Endothelial cell of umbilical vein (primary cell): ENCODE results near the gene DPEP3. TPM values are rescaled to one million over a fixed set of nuclear protein-coding genes. Genes with fewer than 3 reads are reported as not detected.

Experiments used
- BruUV-seq: library from RNA; stranded (reverse); fragments of 400-500 nt; replicated peaks from 2 replicates; lab custom pipeline; 2021; lab: Mats Ljungman, UMichigan
- CTCF ChIA-PET: fragments of 300-600, 350-600 bp; sonication (Branson Sonifier 250); formaldehyde crosslinking; loops from one replicate; lab custom pipeline; 2021; ENCODE audit warnings: antibody characterized with exemption, inconsistent platforms; lab: Charles Lee
- POLR2A ChIA-PET: fragments of 300-600, 350-600 bp; sonication (Branson Sonifier 250); formaldehyde crosslinking; loops from one replicate; lab custom pipeline; 2021; ENCODE audit warnings: antibody characterized with exemption, inconsistent platforms; lab: Charles Lee
- DNase-seq: peaks from one replicate; pipeline ENCODE4 v3.0.0-alpha.2; 2011; ENCODE audit warnings: low read depth, low spot score
- FAIRE-seq: peaks from 2 replicates; lab custom pipeline; 2011; peaks lifted over from hg19 to GRCh38; lab: Jason Lieb, UNC
- H2AFZ ChIP-seq: 2 replicates; pipeline ENCODE4 v1.6.0; 2012; ENCODE audit warnings: low read depth, low read length, control low read depth, inconsistent platforms
- H3K27ac ChIP-seq: 2 replicates; pipeline ENCODE4 v1.5.1; 2011; ENCODE audit warnings: low read depth, mild to moderate bottlenecking, control low read depth, low read length, moderate library complexity; ENCODE audit not compliant: insufficient read depth
- H3K27me3 ChIP-seq, 2 experiments: 2 replicates each; pipeline versions ENCODE4 v1.6.0 to v1.6.1; 2011; ENCODE audit warnings: low read length in 2 of 2, mixed read lengths in 1 of 2; ENCODE audit not compliant: control insufficient read depth in 2 of 2, insufficient read depth in 2 of 2
- H3K36me3 ChIP-seq, 2 experiments: 2 replicates in 1 of 2; 3 replicates in 1 of 2; pipeline ENCODE4 v1.5.1; 2011; ENCODE audit warnings: low read length in 2 of 2, mild to moderate bottlenecking in 1 of 2, moderate library complexity in 1 of 2; ENCODE audit not compliant: control insufficient read depth in 2 of 2, insufficient read depth in 2 of 2; ENCODE audit errors: extremely low read depth in 1 of 2
- H3K4me1 ChIP-seq: 3 replicates; pipeline ENCODE4 v1.5.1; 2011; ENCODE audit warnings: mild to moderate bottlenecking, low read length; ENCODE audit not compliant: control insufficient read depth, insufficient read depth; ENCODE audit errors: extremely low read depth
- H3K4me2 ChIP-seq: 2 replicates; pipeline ENCODE4 v1.6.1; 2011; ENCODE audit warnings: low read length, control low read depth, mixed read lengths; ENCODE audit not compliant: insufficient read depth
- H3K4me3 ChIP-seq, 3 experiments: fragments of 200-600 bp in 1 of 3; sonication (generic), shearing (Covaris generic) in 1 of 3; replicated peaks in 1 of 3; 2 replicates each; pipeline ENCODE4 v1.5.1; 2011 to 2016; ENCODE audit warnings: control low read depth in 3 of 3, low read length in 3 of 3, mild to moderate bottlenecking in 2 of 3, inconsistent platforms in 1 of 3, low read depth in 1 of 3, moderate library complexity in 1 of 3; ENCODE audit not compliant: insufficient read depth in 1 of 3
- H3K79me2 ChIP-seq: 2 replicates; pipeline ENCODE4 v1.6.0; 2012; ENCODE audit warnings: low read length, inconsistent platforms; ENCODE audit not compliant: control insufficient read depth, insufficient read depth
- H3K9ac ChIP-seq: replicated peaks from 2 replicates; pipeline ENCODE3; 2011; ENCODE audit warnings: low read length, control low read depth; ENCODE audit not compliant: insufficient read depth; ENCODE audit errors: extremely low read depth
- H3K9me1 ChIP-seq: replicated peaks from 3 replicates; pipeline ENCODE4 v1.6.0; 2011; ENCODE audit warnings: mild to moderate bottlenecking, low read length; ENCODE audit not compliant: control insufficient read depth, insufficient read depth; ENCODE audit errors: extremely low read depth
- H3K9me3 ChIP-seq: replicated peaks from 2 replicates; pipeline ENCODE4 v1.5.1; 2012; ENCODE audit warnings: low read length, inconsistent platforms; ENCODE audit not compliant: control insufficient read depth, insufficient read depth
- H4K20me1 ChIP-seq: replicated peaks from 2 replicates; pipeline ENCODE3; 2011; ENCODE audit warnings: mild to moderate bottlenecking, low read length; ENCODE audit not compliant: control insufficient read depth, insufficient read depth; ENCODE audit errors: extremely low read depth
- CTCF ChIP-seq, 2 donors: IDR thresholded peaks; 1 replicate in 1 of 2; 2 replicates in 1 of 2; pipeline ENCODE4 v1.5.1; 2011; ENCODE audit warnings: low read length in 2 of 2, mild to moderate bottlenecking in 2 of 2, moderate library complexity in 2 of 2, control low read depth in 1 of 2, inconsistent platforms in 1 of 2, low read depth in 1 of 2; ENCODE audit not compliant: insufficient read depth in 1 of 2; ENCODE audit errors: extremely low read depth in 1 of 2
- EZH2 ChIP-seq: IDR thresholded peaks from 2 replicates; pipeline ENCODE4 v1.6.1; 2012; ENCODE audit warnings: borderline replicate concordance, low read depth, mild to moderate bottlenecking, moderate library complexity, low read length, inconsistent platforms; ENCODE audit not compliant: severe bottlenecking
- FOS ChIP-seq: IDR thresholded peaks from 2 replicates; pipeline ENCODE4 v1.6.1; 2011; ENCODE audit warnings: mild to moderate bottlenecking, low read length, moderate library complexity, borderline replicate concordance; ENCODE audit not compliant: insufficient read depth
- GATA2 ChIP-seq: IDR thresholded peaks from 2 replicates; pipeline ENCODE4 v1.7.0; 2011; ENCODE audit warnings: low read depth, mild to moderate bottlenecking, moderate library complexity, mixed read lengths, low read length; ENCODE audit not compliant: insufficient read length, insufficient read depth
- JUN ChIP-seq: IDR thresholded peaks from 2 replicates; pipeline ENCODE4 v1.6.1; 2011; ENCODE audit warnings: borderline replicate concordance, low read depth; ENCODE audit not compliant: insufficient read length, insufficient read depth
- MYC ChIP-seq: IDR thresholded peaks from one replicate; pipeline ENCODE4 v1.6.1; 2011; ENCODE audit warnings: mild to moderate bottlenecking, low read depth, low read length
- POLR2A ChIP-seq: IDR thresholded peaks from 2 replicates; pipeline ENCODE4 v1.6.1; 2012; ENCODE audit warnings: low read depth, mild to moderate bottlenecking, control low read depth, low read length
- POLR2AphosphoS5 ChIP-seq: IDR thresholded peaks from 2 replicates; pipeline ENCODE4 v1.6.1; 2012; ENCODE audit warnings: low read depth, mild to moderate bottlenecking, control low read depth, low read length, moderate library complexity; ENCODE audit not compliant: insufficient read depth
- dilution Hi-C: fragments of 300-500 bp; cut with MboI; formaldehyde crosslinking; loops from one replicate; pipeline ENCODE4 v1.15.0; 2019; ENCODE audit warnings: low sequenced_read_pairs; ENCODE audit not compliant: extremely low pct_ligation_motif_present
- intact Hi-C: fragments of 100-400 bp; cut with micrococcal nuclease; formaldehyde crosslinking; loops from one replicate; pipeline ENCODE4 v1.10.0; 2022
- polyA plus RNA-seq, 4 experiments: library from polyadenylated mRNA; depleted of rRNA in 3 of 4; stranded (reverse) in 3 of 4; unstranded in 1 of 4; fragments of >200 nt; gene quantifications; 2 replicates each; pipeline versions ENCODE4 v1.2.1 to v1.2.3, GENCODE V29; 2011 to 2012; ENCODE audit warnings: missing spikeins in 1 of 4
- total RNA-seq: library from RNA; stranded (reverse); gene quantifications from 2 replicates; pipeline ENCODE4 v1.2.3, GENCODE V29; 2021
- TF ChIP-seq, protein P1 (sequence below): IDR thresholded peaks from 2 replicates; pipeline ENCODE4 v1.6.1; 2011; ENCODE audit not compliant: insufficient read depth, insufficient read length

Gene DPEP3
- total and polyA plus RNA-seq, 2 donors (not counting 3 experiments of a cell fraction or from before 2014, with no cell fraction given), result 0.06 TPM; not detected in 1

DNA sequence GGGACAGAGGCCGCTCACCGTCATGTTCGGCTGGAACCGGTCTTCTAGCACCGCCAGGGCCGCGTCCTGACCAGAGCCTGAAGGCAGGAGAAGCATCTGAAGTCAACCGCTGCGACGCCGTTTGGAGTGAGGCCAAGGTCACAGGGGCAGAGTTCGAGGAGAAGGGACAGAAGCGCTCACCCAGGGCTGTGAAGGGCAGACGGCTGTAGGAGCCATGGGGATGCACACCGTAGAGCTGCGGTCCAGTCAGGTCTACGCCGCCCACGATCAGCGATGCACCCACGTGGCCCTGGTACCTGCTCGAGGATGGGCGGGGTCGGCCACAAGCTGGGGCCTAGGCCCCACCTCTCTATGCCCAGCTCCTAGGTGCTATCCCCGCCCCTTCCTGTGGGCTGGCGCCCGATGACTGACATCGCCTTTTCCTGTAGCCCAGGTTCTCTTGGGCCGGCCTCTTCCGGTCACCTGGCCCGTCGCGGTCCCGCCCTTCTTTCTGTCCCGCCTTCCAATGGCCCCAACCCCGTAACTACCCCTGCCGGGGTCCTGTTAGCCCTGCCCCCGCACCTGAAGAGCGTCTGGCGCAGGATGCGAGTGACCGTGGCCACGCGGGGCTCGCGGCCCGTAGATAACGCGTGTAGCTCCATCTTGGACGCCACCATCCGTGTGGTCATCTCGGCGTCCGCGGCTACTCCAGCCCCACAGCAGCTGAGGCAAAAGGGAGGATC, 44.7 kb downstream of the DPEP3 start:
- no TSS peak for BruUV-seq
- no peaks in the 10 kb centered on the region for H3K9me3 ChIP-seq
- peak overlapping the region; percentile 78 for H3K4me2 ChIP-seq
- no peaks in the 10 kb centered on the region for H3K9me1 ChIP-seq
- H3K4me3 ChIP-seq, result peak overlapping the region; percentile 31 to 88 (median 58)
- H3K9ac ChIP-seq, result peak overlapping the region; percentile 77
- H2AFZ ChIP-seq, result peak overlapping the region; percentile 45
- no peaks in the 10 kb centered on the region for H4K20me1 ChIP-seq
- peaks cover 4 to 15% of the 10 kb centered on the region in 2 experiments for H3K36me3 ChIP-seq
- TF ChIP-seq MYC (peak; percentile 30), GATA2 (no peak), POLR2A (peak; percentile 71), EZH2 (no peak), POLR2AphosphoS5 (peak; percentile 67)
- TF ChIP-seq, protein P1, sequence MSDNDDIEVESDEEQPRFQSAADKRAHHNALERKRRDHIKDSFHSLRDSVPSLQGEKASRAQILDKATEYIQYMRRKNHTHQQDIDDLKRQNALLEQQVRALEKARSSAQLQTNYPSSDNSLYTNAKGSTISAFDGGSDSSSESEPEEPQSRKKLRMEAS, result no peak
- peak; percentile 91 for DNase-seq
- intact Hi-C loops, result loop anchor here (1.0 to 2.0 kb wide), 2 partner anchors 88 to 105 kb away; partner anchors contain the start of gene CENPT
- POLR2A ChIA-PET, result interaction anchor here (0.8 to 1.1 kb wide), 3 partner anchors 11 to 31 kb away, joined by 3 to 5 read pairs (median 5); no protein-coding TSS in a partner anchor
- FAIRE-seq, result peak; percentile 97
- dilution Hi-C loops, result no loop called here
- CTCF ChIA-PET, result interaction anchor here (0.6 to 5.7 kb wide), 8 partner anchors 10 to 415 kb away, joined by 3 to 42 read pairs (median 4); partner anchors contain the start of gene NRN1L
- H3K4me1 ChIP-seq, result peaks cover 13% of the 10 kb centered on the region
- no peaks in the 10 kb centered on the region for H3K79me2 ChIP-seq
- H3K27ac ChIP-seq, result peak overlapping the region; percentile 36
- no peaks in the 10 kb centered on the region for H3K27me3 ChIP-seq

GRCh38 chr16:67935101-67935401, 45.2 kb downstream of the DPEP3 start:
- Histone ChIP-seq H4K20me1 (no peaks in the 10 kb centered on the region), H3K4me2 (peak overlapping the region; percentile 78), H3K4me1 (peaks cover 13% of the 10 kb centered on the region), H3K36me3 (peaks cover 4 to 12% of the 10 kb centered on the region in 2 experiments), H3K9me1 (no peaks in the 10 kb centered on the region), H3K9me3 (no peaks in the 10 kb centered on the region), H3K9ac (peak overlapping the region; percentile 20), H3K27me3 (no peaks in the 10 kb centered on the region), H3K27ac (no peak overlapping the region), H3K79me2 (no peaks in the 10 kb centered on the region), H2AFZ (peak overlapping the region; percentile 45), H3K4me3 (peak overlapping the region; percentile 31 to 88 (median 58))
- no TSS peak for BruUV-seq
- FAIRE-seq (peak; percentile 67), DNase-seq (no peak)
- ChIA-PET POLR2A (interaction anchor here (0.9 to 1.1 kb wide), 2 partner anchors 10 to 31 kb away, joined by 5 read pairs; no protein-coding TSS in a partner anchor), CTCF (interaction anchor here (0.8 to 5.7 kb wide), 7 partner anchors 9 to 415 kb away, joined by 3 to 42 read pairs (median 5); partner anchors contain the start of gene NRN1L)
- TF ChIP-seq POLR2A (no peak), JUN (no peak), GATA2 (no peak), EZH2 (no peak), FOS (no peak), CTCF (IDR thresholded peaks at IDR 0.05; ENCODE audit: extremely low read depth in 1 of 2, insufficient read depth in 1 of 2, low read depth in 1 of 2, low read length in 2 of 2) (no peak), POLR2AphosphoS5 (no peak), MYC (no peak)
- TF ChIP-seq, protein P1, result no peak
- intact Hi-C loops, result loop anchor here (1.0 kb wide), 1 partner anchor 88 kb away; the partner anchor contains the start of gene CENPT
- dilution Hi-C loops, result no loop called here
